ENCODE measurements around the gene NKTR.

GRCh38 chr3:42685363-42685881, 84.9 kb downstream of the NKTR start, which contains the start of gene KLHL40:
- TF ChIP-seq ZFX (IDR thresholded peaks at IDR 0.05; ENCODE audit: borderline replicate concordance) (no peak), CTCF (IDR thresholded peaks at IDR 0.05) (no peak)
